Upper lobe of right lung (tissue), 1 donor: Measurements from ENCODE around the gene RAB15. TPM values are rescaled to one million over a fixed set of nuclear protein-coding genes. Genes with fewer than 3 reads are reported as not detected.
A peak's percentile ranks its signal among the peaks of the same experiment; 100 is the strongest.

Source experiments
- ATAC-seq: fragments of 200-7000 bp; cut with Tn5 transposase; one replicate; pipeline ENCODE4 v1.9.1; 2020; ENCODE audit warnings: mild to moderate bottlenecking, moderate library complexity
- DNase-seq: peaks from one replicate; pipeline ENCODE4 v3.0.0-alpha.2; 2020
- H3K27ac ChIP-seq: fragments of 200-600 bp; one replicate; pipeline ENCODE4 v1.8.0; 2022
- H3K27me3 ChIP-seq: fragments of 200-600 bp; one replicate; pipeline ENCODE4 v1.8.0; 2022; ENCODE audit warnings: mild to moderate bottlenecking
- H3K36me3 ChIP-seq: fragments of 200-600 bp; one replicate; pipeline ENCODE4 v1.8.0; 2022
- H3K4me1 ChIP-seq: fragments of 200-600 bp; one replicate; pipeline ENCODE4 v1.8.0; 2022
- H3K4me3 ChIP-seq: fragments of 200-600 bp; one replicate; pipeline ENCODE4 v1.8.0; 2022; ENCODE audit warnings: mild to moderate bottlenecking
- H3K9me3 ChIP-seq: fragments of 200-600 bp; one replicate; pipeline ENCODE4 v1.8.0; 2022
- intact Hi-C: fragments of 100-400 bp; cut with DNase I; formaldehyde crosslinking; loops from one replicate; pipeline ENCODE4 v1.11.0; 2022
- total RNA-seq: library from RNA; stranded (reverse); fragmentation: NEBNext Ultra II Directional; extraction: Animal tissue kit (Norgen Biotek cat#: 25700); gene quantifications from one replicate; pipeline ENCODE4 v1.2.1, GENCODE V29; 2021
- TF ChIP-seq, protein P1 (sequence below): fragments of 200-600 bp; IDR thresholded peaks from one replicate; pipeline ENCODE4 v1.8.0; 2022; ENCODE audit warnings: antibody characterized with exemption
- donor health status: DM: no; HTN: yes; CAD: no; lungs with severe emphysema.

RAB15 gene
- total RNA-seq, 1 donor from 2014 or later = 21.5 TPM

GRCh38 chr14:64927031-64927430, 45.1 kb downstream of the RAB15 start:
- intact Hi-C loops = no loop called here
- no peak overlapping the region for H3K27ac ChIP-seq
- DNase-seq = no peak

GRCh38 chr14:64926398-64926995, 45.6 kb downstream of the RAB15 start:
- DNase-seq = no peak
- Histone ChIP-seq H3K9me3 (no peaks in the 10 kb centered on the region), H3K27ac (no peak overlapping the region), H3K4me1 (peaks cover 5% of the 10 kb centered on the region), H3K27me3 (no peaks in the 10 kb centered on the region), H3K36me3 (peaks cover 66% of the 10 kb centered on the region), H3K4me3 (no peak overlapping the region)
- intact Hi-C loops = no loop called here
- no peak for ATAC-seq
- TF ChIP-seq, protein P1, sequence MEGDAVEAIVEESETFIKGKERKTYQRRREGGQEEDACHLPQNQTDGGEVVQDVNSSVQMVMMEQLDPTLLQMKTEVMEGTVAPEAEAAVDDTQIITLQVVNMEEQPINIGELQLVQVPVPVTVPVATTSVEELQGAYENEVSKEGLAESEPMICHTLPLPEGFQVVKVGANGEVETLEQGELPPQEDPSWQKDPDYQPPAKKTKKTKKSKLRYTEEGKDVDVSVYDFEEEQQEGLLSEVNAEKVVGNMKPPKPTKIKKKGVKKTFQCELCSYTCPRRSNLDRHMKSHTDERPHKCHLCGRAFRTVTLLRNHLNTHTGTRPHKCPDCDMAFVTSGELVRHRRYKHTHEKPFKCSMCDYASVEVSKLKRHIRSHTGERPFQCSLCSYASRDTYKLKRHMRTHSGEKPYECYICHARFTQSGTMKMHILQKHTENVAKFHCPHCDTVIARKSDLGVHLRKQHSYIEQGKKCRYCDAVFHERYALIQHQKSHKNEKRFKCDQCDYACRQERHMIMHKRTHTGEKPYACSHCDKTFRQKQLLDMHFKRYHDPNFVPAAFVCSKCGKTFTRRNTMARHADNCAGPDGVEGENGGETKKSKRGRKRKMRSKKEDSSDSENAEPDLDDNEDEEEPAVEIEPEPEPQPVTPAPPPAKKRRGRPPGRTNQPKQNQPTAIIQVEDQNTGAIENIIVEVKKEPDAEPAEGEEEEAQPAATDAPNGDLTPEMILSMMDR = no peak

More at GRCh38 chr14:64927031-64927430, 45.1 kb downstream of the RAB15 start:
- peaks cover 5% of the 10 kb centered on the region for H3K4me1 ChIP-seq
- no peak for ATAC-seq
- H3K27me3 ChIP-seq = no peaks in the 10 kb centered on the region
- peaks cover 72% of the 10 kb centered on the region for H3K36me3 ChIP-seq
- TF ChIP-seq, protein P1 = no peak
- no peak overlapping the region for H3K4me3 ChIP-seq
- H3K9me3 ChIP-seq = no peaks in the 10 kb centered on the region

GRCh38 chr14:64923015-64923414, 49.1 kb downstream of the RAB15 start:
- H3K4me3 ChIP-seq = no peak overlapping the region
- no peaks in the 10 kb centered on the region for H3K27me3 ChIP-seq
- no peaks in the 10 kb centered on the region for H3K9me3 ChIP-seq
- no peak for ATAC-seq
- TF ChIP-seq, protein P1 = no peak
- no peak for DNase-seq
- peaks cover 42% of the 10 kb centered on the region for H3K36me3 ChIP-seq
- no peak overlapping the region for H3K27ac ChIP-seq
- H3K4me1 ChIP-seq = peaks cover 12% of the 10 kb centered on the region
- intact Hi-C loops = no loop called here

GRCh38 chr14:64920465-64920864, 51.7 kb downstream of the RAB15 start:
- no peak for ATAC-seq
- intact Hi-C loops = no loop called here
- Histone ChIP-seq H3K4me1 (peaks cover 21% of the 10 kb centered on the region), H3K27me3 (no peaks in the 10 kb centered on the region), H3K4me3 (no peak overlapping the region), H3K36me3 (peaks cover 17% of the 10 kb centered on the region), H3K27ac (no peak overlapping the region), H3K9me3 (no peaks in the 10 kb centered on the region)
- no peak for DNase-seq
- TF ChIP-seq, protein P1 = no peak

DNA sequence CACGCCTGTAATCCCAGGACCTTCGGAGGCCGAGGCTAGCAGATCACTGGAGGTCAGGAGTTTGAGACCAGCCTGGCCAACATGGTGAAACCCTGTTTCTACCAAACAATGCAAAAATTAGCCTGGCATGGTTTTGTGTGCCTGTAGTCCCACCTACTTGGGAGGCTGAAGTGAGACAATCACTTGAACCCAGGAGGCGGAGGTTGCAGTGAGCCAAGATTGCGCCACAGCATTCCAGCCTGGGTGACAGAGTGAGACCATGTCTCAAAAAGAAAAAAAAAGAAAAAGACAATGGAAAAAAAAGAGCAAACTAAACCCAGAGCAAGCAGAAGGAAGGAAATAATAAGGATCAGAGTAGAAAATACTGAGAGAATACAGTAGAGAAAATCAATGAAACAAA, 52.5 kb downstream of the RAB15 start:
- intact Hi-C loops = no loop called here
- peaks cover 26% of the 10 kb centered on the region for H3K4me1 ChIP-seq
- ATAC-seq (peak; percentile 31), DNase-seq (peak; percentile 75)
- TF ChIP-seq, protein P1 = no peak
- H3K27ac ChIP-seq = no peak overlapping the region
- H3K4me3 ChIP-seq = no peak overlapping the region
- no peaks in the 10 kb centered on the region for H3K9me3 ChIP-seq
- peaks cover 9% of the 10 kb centered on the region for H3K36me3 ChIP-seq
- no peaks in the 10 kb centered on the region for H3K27me3 ChIP-seq

DNA sequence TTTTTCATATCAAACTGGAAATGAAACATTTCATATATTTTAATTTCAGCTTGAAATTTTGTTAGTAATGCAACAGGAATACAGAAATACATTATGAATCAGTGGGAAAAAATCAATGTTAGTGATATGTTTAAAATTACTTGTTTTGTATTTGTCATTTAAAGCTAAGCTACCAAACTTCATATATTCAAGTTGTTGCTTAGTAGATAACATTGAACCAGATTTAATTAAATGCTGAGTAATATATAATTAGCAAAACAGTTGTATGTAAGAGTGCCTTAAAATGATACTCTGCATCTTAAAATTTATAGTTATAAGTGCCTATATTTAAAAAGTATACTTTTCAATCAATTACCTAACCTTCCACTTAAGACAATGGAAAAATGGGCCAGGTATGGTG, 52.9 kb downstream of the RAB15 start:
- ATAC-seq (no peak), DNase-seq (no peak)
- Histone ChIP-seq H3K4me1 (peaks cover 26% of the 10 kb centered on the region), H3K27ac (no peak overlapping the region), H3K27me3 (no peaks in the 10 kb centered on the region), H3K36me3 (peaks cover 5% of the 10 kb centered on the region), H3K9me3 (no peaks in the 10 kb centered on the region), H3K4me3 (no peak overlapping the region)
- intact Hi-C loops = no loop called here
- TF ChIP-seq, protein P1 = no peak
